ENCODE results near the gene RMND5B. TPM values are rescaled to one million over a fixed set of nuclear protein-coding genes. Genes with fewer than 3 reads are reported as not detected.

Gene RMND5B
- total RNA-seq, 1 donor from 2014 or later, result 51.6 TPM

GRCh38 chr5:178150977-178151734 is 20.3 kb downstream of the RMND5B start:
- Histone ChIP-seq H3K4me3 (no peak overlapping the region), H3K36me3 (peaks cover 0 to 46% of the 10 kb centered on the region in 2 donors), H3K27me3 (no peaks in the 10 kb centered on the region), H3K9me3 (no peaks in the 10 kb centered on the region), H3K4me1 (peaks cover 21% of the 10 kb centered on the region), H3K27ac (no peak overlapping the region)
- intact Hi-C loops (cut with DNase I), result no loop called here
- no peak for DNase-seq (ENCODE audit: extremely low spot score in 2 of 2)
- TF ChIP-seq CTCF (IDR thresholded peaks at IDR 0.05) (no peak), POLR2AphosphoS5 (IDR thresholded peaks at IDR 0.05; ENCODE audit: insufficient read depth in 1 of 2, low read depth in 1 of 2) (no peak), POLR2A (IDR thresholded peaks at IDR 0.05) (no peak)

GRCh38 chr5:178152491-178153444 is 22.0 kb downstream of the RMND5B start:
- peaks cover 0 to 32% of the 10 kb centered on the region in 2 donors for H3K36me3 ChIP-seq
- no peak for DNase-seq (ENCODE audit: extremely low spot score in 2 of 2)
- TF ChIP-seq POLR2AphosphoS5 (IDR thresholded peaks at IDR 0.05; ENCODE audit: insufficient read depth in 1 of 2, low read depth in 1 of 2) (no peak), CTCF (IDR thresholded peaks at IDR 0.05) (no peak), POLR2A (IDR thresholded peaks at IDR 0.05) (no peak)
- peaks cover 21% of the 10 kb centered on the region for H3K4me1 ChIP-seq
- H3K4me3 ChIP-seq, result peak overlapping the region; percentile 70 to 83
- no peaks in the 10 kb centered on the region for H3K9me3 ChIP-seq
- no peaks in the 10 kb centered on the region for H3K27me3 ChIP-seq
- intact Hi-C loops (cut with DNase I), result no loop called here
- peak overlapping the region; percentile 76 for H3K27ac ChIP-seq

DNA sequence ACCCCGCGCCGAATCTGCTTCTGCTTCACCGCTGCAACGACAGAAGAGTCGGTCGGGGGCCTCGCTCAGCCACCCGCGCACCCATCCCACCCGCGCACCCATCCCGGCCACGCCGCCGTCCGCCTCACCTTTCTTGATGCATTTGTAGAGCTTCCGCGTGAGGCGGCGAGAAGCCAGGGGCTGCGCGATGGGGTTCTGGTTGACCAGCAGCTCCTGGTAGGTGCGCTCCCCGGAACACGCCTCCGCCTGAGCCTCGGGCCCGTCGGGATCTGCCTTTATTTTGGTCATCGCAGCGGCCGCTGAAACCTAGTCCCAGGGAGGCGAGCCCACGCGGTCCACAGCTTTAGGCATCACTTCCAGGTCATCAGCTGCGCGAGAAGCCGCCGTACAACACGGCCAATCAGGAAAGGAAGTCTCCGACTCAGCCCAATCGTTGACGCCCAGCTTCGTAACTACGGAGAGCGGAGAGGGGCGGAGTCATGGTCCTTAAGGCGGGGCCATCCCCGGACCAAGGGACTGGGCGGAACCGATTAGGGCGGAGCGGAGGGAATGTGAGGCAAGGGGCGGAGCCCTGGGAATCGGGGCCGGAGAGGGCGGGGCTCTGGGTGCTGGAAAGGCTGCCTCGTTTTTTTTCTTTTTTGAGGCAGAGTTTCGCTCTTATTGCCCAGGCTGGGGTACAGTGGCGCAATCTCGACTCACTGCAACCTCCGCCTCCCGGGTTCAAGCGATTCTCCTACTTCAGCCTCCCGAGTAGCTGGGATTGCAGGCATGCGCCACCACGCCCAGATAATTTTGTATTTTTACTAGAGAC is 22.9 kb downstream of the RMND5B start, which contains the start of gene NHP2:
NHP2 (minus strand) TSS at position 356 of the 811 bp plus-strand sequence; CDS start at position 288, 68 bp downstream.
- Histone ChIP-seq H3K27ac (peak within 1 kb of the TSS; percentile 76), H3K4me1 (peaks cover 21% of the 10 kb centered on the region), H3K4me3 (peak within 1 kb of the TSS; percentile 70 to 83), H3K9me3 (no peaks in the 10 kb centered on the region), H3K27me3 (no peaks in the 10 kb centered on the region), H3K36me3 (peaks cover 0 to 22% of the 10 kb centered on the region in 2 donors)
- TF ChIP-seq POLR2AphosphoS5 (IDR thresholded peaks at IDR 0.05; ENCODE audit: insufficient read depth in 1 of 2, low read depth in 1 of 2) (peak; percentile 91 to 100), POLR2A (IDR thresholded peaks at IDR 0.05) (no peak), CTCF (IDR thresholded peaks at IDR 0.05) (no peak)
- peak in 1 of 2 donors; percentile 99 for DNase-seq (ENCODE audit: extremely low spot score in 2 of 2)
- intact Hi-C loops (cut with DNase I), result no loop called here

DNA sequence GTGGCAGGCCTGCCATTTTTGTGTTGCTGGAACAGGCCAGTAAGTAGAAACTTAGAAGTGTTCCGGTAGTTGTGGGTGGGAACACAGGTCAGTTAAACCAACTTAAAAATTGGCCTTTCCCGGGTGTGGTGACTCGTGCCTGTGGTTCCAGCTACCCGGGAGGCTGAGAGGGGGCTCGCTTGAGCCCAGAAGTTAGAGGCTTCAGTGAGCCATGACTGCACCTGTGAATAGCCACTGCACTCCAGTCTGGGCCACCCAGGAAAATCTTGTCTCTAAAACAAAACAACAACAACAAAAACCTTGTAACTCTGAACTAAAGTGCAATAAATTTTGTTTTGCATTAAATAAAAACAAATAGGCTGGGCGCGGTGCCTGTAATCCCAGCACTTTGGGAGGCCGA is 24.3 kb downstream of the RMND5B start:
- peaks cover 21% of the 10 kb centered on the region for H3K4me1 ChIP-seq
- intact Hi-C loops (cut with DNase I), result no loop called here
- no peak for TF ChIP-seq POLR2AphosphoS5 (IDR thresholded peaks at IDR 0.05; ENCODE audit: insufficient read depth in 1 of 2, low read depth in 1 of 2)
- TF ChIP-seq POLR2A (IDR thresholded peaks at IDR 0.05), result no peak
- TF ChIP-seq CTCF (IDR thresholded peaks at IDR 0.05), result no peak
- H3K9me3 ChIP-seq, result no peaks in the 10 kb centered on the region
- H3K4me3 ChIP-seq, result no peak overlapping the region
- peaks cover 0 to 11% of the 10 kb centered on the region in 2 donors for H3K36me3 ChIP-seq
- no peaks in the 10 kb centered on the region for H3K27me3 ChIP-seq
- no peak for DNase-seq (ENCODE audit: extremely low spot score in 2 of 2)
- H3K27ac ChIP-seq, result no peak overlapping the region

All from vagina (tissue), 2 donors.